Endothelial cell (in vitro differentiated cells): Measurements from ENCODE around the gene SECISBP2L. TPM values are rescaled to one million over a fixed set of nuclear protein-coding genes. Genes with fewer than 3 reads are reported as not detected.

ENCODE experiments used
- DNase-seq: peaks from one replicate; pipeline ENCODE4 v3.0.0; 2021; ENCODE audit warnings: low spot score
- H3K27ac Mint-ChIP-seq: one replicate; pipeline ENCODE4 v1.8.0; 2021; ENCODE audit warnings: mixed read lengths, inconsistent platforms; ENCODE audit not compliant: unreplicated experiment
- H3K27me3 Mint-ChIP-seq: one replicate; pipeline ENCODE4 v1.8.0; 2021; ENCODE audit warnings: mild to moderate bottlenecking, moderate library complexity, mixed read lengths, inconsistent platforms; ENCODE audit not compliant: unreplicated experiment
- H3K36me3 Mint-ChIP-seq: one replicate; pipeline ENCODE4 v1.8.0; 2021; ENCODE audit warnings: mild to moderate bottlenecking, low read depth, mixed read lengths, inconsistent platforms; ENCODE audit not compliant: unreplicated experiment
- H3K4me1 Mint-ChIP-seq: one replicate; pipeline ENCODE4 v1.8.0; 2021; ENCODE audit warnings: mild to moderate bottlenecking, mixed read lengths, inconsistent platforms; ENCODE audit not compliant: unreplicated experiment
- H3K4me3 Mint-ChIP-seq: one replicate; pipeline ENCODE4 v1.8.0; 2021; ENCODE audit warnings: mild to moderate bottlenecking, mixed read lengths, inconsistent platforms; ENCODE audit not compliant: unreplicated experiment
- H3K9me3 Mint-ChIP-seq: one replicate; pipeline ENCODE4 v1.8.0; 2021; ENCODE audit warnings: mixed read lengths, inconsistent platforms; ENCODE audit not compliant: unreplicated experiment
- CTCF ChIP-seq: fragments of 200-600 bp; sonication (generic); IDR thresholded peaks from one replicate; pipeline ENCODE4 v1.5.0; 2021; ENCODE audit warnings: antibody characterized with exemption; ENCODE audit not compliant: unreplicated experiment
- total RNA-seq: library from RNA; stranded (reverse); fragmentation: NEBNext Ultra II Directional; extraction: Animal tissue kit (Norgen Biotek cat#: 25700); gene quantifications from one replicate; pipeline ENCODE4 v1.2.1, GENCODE V29; 2021; ENCODE audit not compliant: unreplicated experiment

SECISBP2L gene
- total RNA-seq, 1 donor from 2014 or later, result 44.3 TPM

GRCh38 chr15:49040151-49040550 lies 6.1 kb downstream of the SECISBP2L start:
- Mint-ChIP-seq H3K4me3 (no peak overlapping the region), H3K4me1 (peaks cover 4% of the 10 kb centered on the region), H3K27me3 (no peaks in the 10 kb centered on the region), H3K27ac (no peak overlapping the region), H3K36me3 (no peaks in the 10 kb centered on the region), H3K9me3 (no peaks in the 10 kb centered on the region)
- TF ChIP-seq CTCF, result no peak
- no peak for DNase-seq

GRCh38 chr15:49038382-49038781 lies 7.9 kb downstream of the SECISBP2L start:
- H3K4me1 Mint-ChIP-seq, result no peaks in the 10 kb centered on the region
- H3K4me3 Mint-ChIP-seq, result no peak overlapping the region

DNA sequence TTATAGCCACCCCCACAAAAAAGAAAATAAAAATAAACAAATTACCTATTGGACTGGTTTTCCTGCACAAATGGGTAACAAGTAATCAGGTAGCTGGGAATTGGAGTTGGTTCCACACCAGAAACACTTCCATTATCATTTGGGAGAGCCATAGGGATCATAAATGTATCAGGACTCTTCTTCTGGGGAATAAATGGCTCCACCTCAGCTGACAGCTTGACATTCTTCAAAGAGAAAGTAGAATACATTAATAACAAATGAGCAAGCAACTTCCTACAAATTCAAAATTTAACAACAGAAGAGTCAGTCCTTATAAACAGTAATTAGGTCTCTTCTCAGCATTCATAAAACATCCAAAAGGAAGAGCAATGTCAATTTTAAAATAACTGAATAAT lies 8.7 kb downstream of the SECISBP2L start:
- no peak for DNase-seq
- Mint-ChIP-seq H3K9me3 (no peaks in the 10 kb centered on the region), H3K4me1 (no peaks in the 10 kb centered on the region), H3K27ac (no peak overlapping the region), H3K27me3 (no peaks in the 10 kb centered on the region), H3K36me3 (no peaks in the 10 kb centered on the region), H3K4me3 (no peak overlapping the region)
- TF ChIP-seq CTCF, result no peak

More at GRCh38 chr15:49038382-49038781, 7.9 kb downstream of the SECISBP2L start:
- no peaks in the 10 kb centered on the region for H3K27me3 Mint-ChIP-seq
- H3K9me3 Mint-ChIP-seq, result no peaks in the 10 kb centered on the region
- TF ChIP-seq CTCF, result no peak
- DNase-seq, result no peak
- H3K36me3 Mint-ChIP-seq, result no peaks in the 10 kb centered on the region
- H3K27ac Mint-ChIP-seq, result no peak overlapping the region

- Mint-ChIP-seq H3K9me3 (no peaks in the 10 kb centered on the region), H3K36me3 (no peaks in the 10 kb centered on the region), H3K27me3 (no peaks in the 10 kb centered on the region), H3K4me1 (no peaks in the 10 kb centered on the region), H3K27ac (no peak overlapping the region), H3K4me3 (no peak overlapping the region)
- no peak for DNase-seq
- TF ChIP-seq CTCF, result no peak
Measured at GRCh38 chr15:49036650-49037545, 9.3 kb downstream of the SECISBP2L start.

DNA sequence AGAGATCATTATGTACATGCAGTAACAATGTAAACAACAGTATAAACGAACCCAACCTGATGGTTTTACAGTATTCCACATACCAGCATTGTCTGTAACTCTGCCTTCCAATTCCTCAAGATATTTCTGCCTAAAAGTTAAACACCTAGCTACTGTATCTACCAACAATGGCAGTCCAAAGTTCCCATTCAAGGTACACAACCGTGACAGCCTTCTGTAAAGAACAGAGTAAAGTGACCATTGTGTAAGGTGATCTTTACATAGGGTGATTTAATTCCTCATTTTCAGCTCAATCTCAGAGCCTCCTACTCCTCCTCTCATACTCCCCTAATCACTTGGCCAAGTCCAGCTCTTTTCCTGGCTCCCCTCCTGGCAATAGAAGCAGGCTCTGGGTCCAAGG lies 10.4 kb downstream of the SECISBP2L start:
- no peaks in the 10 kb centered on the region for H3K36me3 Mint-ChIP-seq
- DNase-seq, result no peak
- H3K27me3 Mint-ChIP-seq, result no peaks in the 10 kb centered on the region
- TF ChIP-seq CTCF, result no peak
- H3K9me3 Mint-ChIP-seq, result no peaks in the 10 kb centered on the region
- no peak overlapping the region for H3K4me3 Mint-ChIP-seq
- no peak overlapping the region for H3K27ac Mint-ChIP-seq
- no peaks in the 10 kb centered on the region for H3K4me1 Mint-ChIP-seq
